Activated T-helper 1 cell treated with anti-CD3 and anti-CD28 coated beads, Interleukin-12 subunit alpha, Interleukin-12 subunit beta, Interleukin-2, Interleukin-4 antibody, amounts not matched to agents 30 ng/mL and 10 ng/mL and 1 ng/mL, durations not matched to agents 14 hours and 24 hours and 36 hours (primary cell): ENCODE data around the gene MYOD1. TPM values are rescaled to one million over a fixed set of nuclear protein-coding genes. Genes with fewer than 3 reads are reported as not detected.

Experiments used
- DNase-seq: peaks from one replicate; pipeline ENCODE4 v3.0.0; 2021; ENCODE audit warnings: low spot score
- H3K27ac Mint-ChIP-seq: one replicate; pipeline ENCODE4 v1.8.0; 2021; ENCODE audit warnings: mild to moderate bottlenecking, mixed read lengths
- H3K27me3 Mint-ChIP-seq: one replicate; pipeline ENCODE4 v1.8.0; 2022; ENCODE audit warnings: mild to moderate bottlenecking, moderate library complexity, mixed read lengths; ENCODE audit not compliant: insufficient read depth
- H3K36me3 Mint-ChIP-seq: one replicate; pipeline ENCODE4 v1.8.0; 2021; ENCODE audit warnings: low read depth, mixed read lengths
- H3K4me1 Mint-ChIP-seq: one replicate; pipeline ENCODE4 v1.8.0; 2021; ENCODE audit warnings: low read depth, mixed read lengths
- H3K4me3 Mint-ChIP-seq: one replicate; pipeline ENCODE4 v1.8.0; 2021; ENCODE audit warnings: mild to moderate bottlenecking, moderate library complexity, mixed read lengths
- H3K9me3 Mint-ChIP-seq: one replicate; pipeline ENCODE4 v1.8.0; 2021; ENCODE audit warnings: mixed read lengths
- intact Hi-C: fragments of 100-400 bp; cut with micrococcal nuclease; formaldehyde crosslinking; loops from one replicate; pipeline ENCODE4 v1.15.1; 2024
- total RNA-seq: library from RNA; stranded (reverse); gene quantifications from 2 replicates; pipeline ENCODE4 v1.2.3, GENCODE V29; 2022

The MYOD1 gene
- total RNA-seq: not detected in 2 replicates

GRCh38 chr11:17719028-17719937 is at the start of gene MYOD1:
Gene MYOD1 (plus strand): TSS chr11:17719571. CDS start chr11:17719783, 212 bp downstream.
- H3K9me3 Mint-ChIP-seq: no peaks in the 10 kb centered on the region
- intact Hi-C loops: no loop called here
- no peaks in the 10 kb centered on the region for H3K36me3 Mint-ChIP-seq
- no peak for DNase-seq
- no peak within 1 kb of the TSS for H3K27ac Mint-ChIP-seq
- H3K4me3 Mint-ChIP-seq: no peak within 1 kb of the TSS
- H3K27me3 Mint-ChIP-seq: peaks cover 26% of the 10 kb centered on the region
- H3K4me1 Mint-ChIP-seq: no peaks in the 10 kb centered on the region

GRCh38 chr11:17672469-17672868 is 46.9 kb upstream of the MYOD1 start:
- H3K9me3 Mint-ChIP-seq: no peaks in the 10 kb centered on the region
- peaks cover 8% of the 10 kb centered on the region for H3K27me3 Mint-ChIP-seq
- no peak overlapping the region for H3K27ac Mint-ChIP-seq
- H3K36me3 Mint-ChIP-seq: no peaks in the 10 kb centered on the region
- intact Hi-C loops: no loop called here
- DNase-seq: no peak
- no peaks in the 10 kb centered on the region for H3K4me1 Mint-ChIP-seq
- no peak overlapping the region for H3K4me3 Mint-ChIP-seq

GRCh38 chr11:17673951-17674350 is 45.4 kb upstream of the MYOD1 start:
- Mint-ChIP-seq H3K27ac (no peak overlapping the region), H3K27me3 (peaks cover 4% of the 10 kb centered on the region)

GRCh38 chr11:17682848-17683247 is 36.5 kb upstream of the MYOD1 start:
- intact Hi-C loops: no loop called here
- H3K36me3 Mint-ChIP-seq: no peaks in the 10 kb centered on the region
- H3K27ac Mint-ChIP-seq: no peak overlapping the region
- H3K4me3 Mint-ChIP-seq: no peak overlapping the region
- H3K4me1 Mint-ChIP-seq: no peaks in the 10 kb centered on the region
- no peaks in the 10 kb centered on the region for H3K9me3 Mint-ChIP-seq
- no peak for DNase-seq
- peaks cover 2% of the 10 kb centered on the region for H3K27me3 Mint-ChIP-seq

More at GRCh38 chr11:17673951-17674350, 45.4 kb upstream of the MYOD1 start:
- Mint-ChIP-seq H3K36me3 (no peaks in the 10 kb centered on the region), H3K9me3 (no peaks in the 10 kb centered on the region), H3K4me3 (no peak overlapping the region), H3K4me1 (no peaks in the 10 kb centered on the region)
- no peak for DNase-seq
- intact Hi-C loops: no loop called here

- no peak overlapping the region for H3K27ac Mint-ChIP-seq
- H3K4me3 Mint-ChIP-seq: no peak overlapping the region
- peaks cover 1% of the 10 kb centered on the region for H3K27me3 Mint-ChIP-seq
- H3K4me1 Mint-ChIP-seq: no peaks in the 10 kb centered on the region
- no peaks in the 10 kb centered on the region for H3K36me3 Mint-ChIP-seq
- DNase-seq: no peak
- no peaks in the 10 kb centered on the region for H3K9me3 Mint-ChIP-seq
- intact Hi-C loops: no loop called here
These were observed 35.8 kb upstream of the MYOD1 start for GRCh38 chr11:17683377-17684161.

GRCh38 chr11:17684550-17684949 is 34.8 kb upstream of the MYOD1 start:
- intact Hi-C loops: no loop called here
- H3K36me3 Mint-ChIP-seq: no peaks in the 10 kb centered on the region
- DNase-seq: no peak
- no peaks in the 10 kb centered on the region for H3K4me1 Mint-ChIP-seq
- H3K9me3 Mint-ChIP-seq: no peaks in the 10 kb centered on the region
- no peak overlapping the region for H3K27ac Mint-ChIP-seq
- no peak overlapping the region for H3K4me3 Mint-ChIP-seq
- H3K27me3 Mint-ChIP-seq: no peaks in the 10 kb centered on the region

- Mint-ChIP-seq H3K4me3 (no peak overlapping the region), H3K27me3 (no peaks in the 10 kb centered on the region)
- intact Hi-C loops: no loop called here
These were observed 33.0 kb upstream of the MYOD1 start for GRCh38 chr11:17686231-17686980.

GRCh38 chr11:17687946-17688670 is 31.3 kb upstream of the MYOD1 start:
- intact Hi-C loops: no loop called here
- no peak for DNase-seq
- no peaks in the 10 kb centered on the region for H3K36me3 Mint-ChIP-seq
- H3K9me3 Mint-ChIP-seq: no peaks in the 10 kb centered on the region
- H3K27me3 Mint-ChIP-seq: peaks cover 5% of the 10 kb centered on the region
- no peak overlapping the region for H3K4me3 Mint-ChIP-seq
- H3K27ac Mint-ChIP-seq: no peak overlapping the region
- H3K4me1 Mint-ChIP-seq: no peaks in the 10 kb centered on the region

More at GRCh38 chr11:17686231-17686980, 33.0 kb upstream of the MYOD1 start:
- H3K36me3 Mint-ChIP-seq: no peaks in the 10 kb centered on the region
- H3K27ac Mint-ChIP-seq: no peak overlapping the region
- no peaks in the 10 kb centered on the region for H3K4me1 Mint-ChIP-seq
- no peak for DNase-seq
- no peaks in the 10 kb centered on the region for H3K9me3 Mint-ChIP-seq

- intact Hi-C loops: no loop called here
- Mint-ChIP-seq H3K27ac (no peak overlapping the region), H3K4me1 (no peaks in the 10 kb centered on the region), H3K27me3 (peaks cover 25% of the 10 kb centered on the region), H3K4me3 (no peak overlapping the region), H3K9me3 (no peaks in the 10 kb centered on the region), H3K36me3 (no peaks in the 10 kb centered on the region)
- DNase-seq: no peak
These were observed 27.8 kb upstream of the MYOD1 start for GRCh38 chr11:17691550-17691949.

GRCh38 chr11:17691976-17692375 is 27.4 kb upstream of the MYOD1 start:
- Mint-ChIP-seq H3K4me3 (no peak overlapping the region), H3K36me3 (no peaks in the 10 kb centered on the region), H3K4me1 (no peaks in the 10 kb centered on the region), H3K27ac (no peak overlapping the region), H3K9me3 (no peaks in the 10 kb centered on the region), H3K27me3 (peaks cover 29% of the 10 kb centered on the region)
- intact Hi-C loops: no loop called here
- no peak for DNase-seq

GRCh38 chr11:17692931-17693330 is 26.4 kb upstream of the MYOD1 start:
- H3K9me3 Mint-ChIP-seq: no peaks in the 10 kb centered on the region
- no peak for DNase-seq
- intact Hi-C loops: no loop called here

GRCh38 chr11:17693531-17693930 is 25.8 kb upstream of the MYOD1 start:
- H3K4me1 Mint-ChIP-seq: no peaks in the 10 kb centered on the region
- intact Hi-C loops: no loop called here

More at GRCh38 chr11:17692931-17693330, 26.4 kb upstream of the MYOD1 start:
- no peaks in the 10 kb centered on the region for H3K4me1 Mint-ChIP-seq
- no peaks in the 10 kb centered on the region for H3K36me3 Mint-ChIP-seq
- peaks cover 32% of the 10 kb centered on the region for H3K27me3 Mint-ChIP-seq
- H3K4me3 Mint-ChIP-seq: no peak overlapping the region
- no peak overlapping the region for H3K27ac Mint-ChIP-seq

More at GRCh38 chr11:17693531-17693930, 25.8 kb upstream of the MYOD1 start:
- no peaks in the 10 kb centered on the region for H3K9me3 Mint-ChIP-seq
- H3K27ac Mint-ChIP-seq: no peak overlapping the region
- no peak overlapping the region for H3K4me3 Mint-ChIP-seq
- DNase-seq: no peak
- H3K27me3 Mint-ChIP-seq: peaks cover 32% of the 10 kb centered on the region
- H3K36me3 Mint-ChIP-seq: no peaks in the 10 kb centered on the region
